GM18526 (cell line): ENCODE measurements around the gene LONP2.

Experiments used
- POLR2A ChIP-seq: IDR thresholded peaks from 3 replicates; pipeline ENCODE4 v1.6.1; 2011; ENCODE audit not compliant: insufficient read length; ENCODE audit errors: extremely low read depth

Gene LONP2

GRCh38 chr16:48317026-48317425 is 72.9 kb downstream of the LONP2 start:
- no peak for TF ChIP-seq POLR2A

GRCh38 chr16:48317614-48318315 is 73.7 kb downstream of the LONP2 start:
- TF ChIP-seq POLR2A = no peak

- TF ChIP-seq POLR2A = no peak
Measured at GRCh38 chr16:48318630-48319029, 74.5 kb downstream of the LONP2 start.

GRCh38 chr16:48321317-48322036 is 77.4 kb downstream of the LONP2 start:
- no peak for TF ChIP-seq POLR2A

GRCh38 chr16:48323783-48324775 is 80.0 kb downstream of the LONP2 start:
- TF ChIP-seq POLR2A = no peak

- no peak for TF ChIP-seq POLR2A
Measured at GRCh38 chr16:48326915-48327314, 82.8 kb downstream of the LONP2 start.

GRCh38 chr16:48329138-48329537 is 85.0 kb downstream of the LONP2 start:
- no peak for TF ChIP-seq POLR2A

GRCh38 chr16:48330189-48330840 is 86.2 kb downstream of the LONP2 start:
- no peak for TF ChIP-seq POLR2A

- TF ChIP-seq POLR2A = no peak
Measured at GRCh38 chr16:48330841-48331192, 86.7 kb downstream of the LONP2 start.

GRCh38 chr16:48332978-48333377 is 88.9 kb downstream of the LONP2 start:
- no peak for TF ChIP-seq POLR2A

- no peak for TF ChIP-seq POLR2A
Measured at GRCh38 chr16:48334325-48334724, 90.2 kb downstream of the LONP2 start.

- TF ChIP-seq POLR2A = no peak
Measured at GRCh38 chr16:48335961-48336360, 91.9 kb downstream of the LONP2 start.

- TF ChIP-seq POLR2A = no peak
Measured at GRCh38 chr16:48340054-48340453, 96.0 kb downstream of the LONP2 start.

GRCh38 chr16:48342591-48342990 is 98.5 kb downstream of the LONP2 start:
- TF ChIP-seq POLR2A = no peak

- TF ChIP-seq POLR2A = no peak
Measured at GRCh38 chr16:48347191-48347865, 103.2 kb downstream of the LONP2 start.

GRCh38 chr16:48347980-48348379 is 103.9 kb downstream of the LONP2 start:
- TF ChIP-seq POLR2A = no peak
